22Rv1 (cell line): Measurements from ENCODE around the gene PDE6C.

ENCODE experiments used
- CTCF ChIP-seq: fragments of 450-650 bp; IDR thresholded peaks from 2 replicates; pipeline ENCODE4 v1.5.1; 2017; ENCODE audit warnings: mild to moderate bottlenecking
- ZFX ChIP-seq: fragments of 450-650 bp; IDR thresholded peaks from 2 replicates; pipeline ENCODE4 v1.6.1; 2017; ENCODE audit warnings: antibody characterized with exemption, borderline replicate concordance

- TF ChIP-seq CTCF (peak; percentile 71), ZFX (no peak)
Measured at GRCh38 chr10:93680412-93681047, 68.2 kb downstream of the PDE6C start.
